Neural progenitor cell (in vitro differentiated cells): Measurements from ENCODE around the gene FAM43A. TPM values are rescaled to one million over a fixed set of nuclear protein-coding genes. Genes with fewer than 3 reads are reported as not detected.

Source experiments
- DNase-seq: peaks from one replicate; pipeline ENCODE4 v3.0.0-alpha.2; 2016; ENCODE audit warnings: low spot score
- H2AFZ ChIP-seq: fragments of 200-600 bp; sonication (generic); replicated peaks from 2 replicates; pipeline ENCODE4 v1.6.1; 2016; ENCODE audit warnings: antibody characterized with exemption
- H3F3A ChIP-seq: fragments of 200-600 bp; sonication (generic); 2 replicates; pipeline ENCODE4 v1.6.1; 2016; ENCODE audit warnings: antibody characterized with exemption, low read depth
- H3K27ac ChIP-seq: fragments of 200-600 bp; sonication (generic); 2 replicates; pipeline ENCODE4 v1.5.1; 2016; ENCODE audit warnings: mild to moderate bottlenecking
- H3K27me3 ChIP-seq: fragments of 200-600 bp; sonication (generic); 2 replicates; pipeline ENCODE4 v1.6.1; 2016; ENCODE audit warnings: mild to moderate bottlenecking, moderate library complexity
- H3K36me3 ChIP-seq: fragments of 200-600 bp; sonication (generic); 2 replicates; pipeline ENCODE4 v1.5.1; 2016
- H3K4me1 ChIP-seq: fragments of 200-600 bp; sonication (generic); 2 replicates; pipeline ENCODE4 v1.6.1; 2016; ENCODE audit warnings: mixed run types
- H3K4me2 ChIP-seq: fragments of 200-600 bp; sonication (generic); 2 replicates; pipeline ENCODE4 v1.6.1; 2016
- H3K4me3 ChIP-seq: fragments of 200-600 bp; sonication (generic); 2 replicates; pipeline ENCODE4 v1.5.1; 2016
- H3K79me2 ChIP-seq: fragments of 200-600 bp; sonication (generic); 2 replicates; pipeline ENCODE4 v1.6.1; 2016; ENCODE audit warnings: low read depth
- H3K9ac ChIP-seq: fragments of 200-600 bp; sonication (generic); 2 replicates; pipeline ENCODE4 v1.6.1; 2016
- H3K9me3 ChIP-seq: fragments of 200-600 bp; sonication (generic); 2 replicates; pipeline ENCODE4 v1.5.1; 2016; ENCODE audit warnings: low read depth
- H4K20me1 ChIP-seq: fragments of 200-600 bp; sonication (generic); 2 replicates; pipeline ENCODE4 v1.6.1; 2016; ENCODE audit warnings: low read depth
- H3K27ac Mint-ChIP-seq: 3 replicates; pipeline ENCODE4 v1.8.0; 2021; ENCODE audit warnings: mixed read lengths
- H3K27me3 Mint-ChIP-seq: 2 replicates; pipeline ENCODE4 v1.8.0; 2022; ENCODE audit warnings: low read depth, mild to moderate bottlenecking, inconsistent platforms, moderate library complexity, mixed read lengths; ENCODE audit not compliant: insufficient read depth
- H3K36me3 Mint-ChIP-seq: 3 replicates; pipeline ENCODE4 v1.8.0; 2021; ENCODE audit warnings: mixed read lengths
- H3K4me1 Mint-ChIP-seq: 3 replicates; pipeline ENCODE4 v1.8.0; 2021; ENCODE audit warnings: mixed read lengths
- H3K4me3 Mint-ChIP-seq: 3 replicates; pipeline ENCODE4 v1.8.0; 2021; ENCODE audit warnings: mild to moderate bottlenecking, moderate library complexity, mixed read lengths
- H3K9me3 Mint-ChIP-seq: 3 replicates; pipeline ENCODE4 v1.8.0; 2020; ENCODE audit warnings: mixed read lengths
- CTCF ChIP-seq: fragments of 200-600 bp; sonication (generic); IDR thresholded peaks from 2 replicates; pipeline ENCODE4 v1.5.1; 2017; ENCODE audit warnings: antibody characterized with exemption, mild to moderate bottlenecking
- EZH2 ChIP-seq: fragments of 200-600 bp; sonication (generic); IDR thresholded peaks from 2 replicates; pipeline ENCODE4 v1.6.1; 2017; ENCODE audit warnings: antibody characterized with exemption, mild to moderate bottlenecking, moderate library complexity
- EZH2phosphoT487 ChIP-seq: fragments of 200-600 bp; sonication (generic); IDR thresholded peaks from 2 replicates; pipeline ENCODE4 v1.6.1; 2017; ENCODE audit warnings: antibody characterized with exemption
- total RNA-seq: library from RNA; depleted of rRNA; stranded (reverse); fragments of >200 nt; gene quantifications from 2 replicates; pipeline ENCODE4 v1.2.3, GENCODE V29; 2015; ENCODE audit warnings: low replicate concordance

The FAM43A gene
- total RNA-seq, 1 donor from 2014 or later: 0.80 TPM

GRCh38 chr3:194688200-194688740 lies 2.6 kb downstream of the FAM43A start:
- TF ChIP-seq EZH2phosphoT487: no peak
- no peak for TF ChIP-seq EZH2
- TF ChIP-seq CTCF: no peak
- no peak overlapping the region for H3K27ac Mint-ChIP-seq
- no peak overlapping the region for H3K27ac ChIP-seq
- H3K4me1 ChIP-seq: peaks cover 5% of the 10 kb centered on the region
- H3K9me3 Mint-ChIP-seq: peaks cover 4% of the 10 kb centered on the region
- no peaks in the 10 kb centered on the region for H3K36me3 ChIP-seq
- H3K9ac ChIP-seq: no peak overlapping the region
- no peaks in the 10 kb centered on the region for H3K9me3 ChIP-seq
- no peaks in the 10 kb centered on the region for H3K36me3 Mint-ChIP-seq
- peak overlapping the region; percentile 60 for H3K4me3 ChIP-seq
- peaks cover 19% of the 10 kb centered on the region for H3F3A ChIP-seq
- peak; percentile 49 for DNase-seq
- peak overlapping the region; percentile 25 for H3K4me3 Mint-ChIP-seq
- peaks cover 39% of the 10 kb centered on the region for H3K27me3 ChIP-seq
- no peaks in the 10 kb centered on the region for H3K79me2 ChIP-seq
- H3K27me3 Mint-ChIP-seq: peaks cover 24% of the 10 kb centered on the region
- H2AFZ ChIP-seq: peak overlapping the region; percentile 82
- peak overlapping the region; percentile 83 for H3K4me2 ChIP-seq
- H3K4me1 Mint-ChIP-seq: peaks cover 51% of the 10 kb centered on the region
- no peaks in the 10 kb centered on the region for H4K20me1 ChIP-seq

GRCh38 chr3:194688946-194689345 lies 3.3 kb downstream of the FAM43A start:
- H3K36me3 Mint-ChIP-seq: no peaks in the 10 kb centered on the region
- H3F3A ChIP-seq: peaks cover 19% of the 10 kb centered on the region
- H3K27me3 Mint-ChIP-seq: peaks cover 24% of the 10 kb centered on the region
- peaks cover 47% of the 10 kb centered on the region for H3K4me1 Mint-ChIP-seq
- H3K4me1 ChIP-seq: peaks cover 5% of the 10 kb centered on the region
- H4K20me1 ChIP-seq: no peaks in the 10 kb centered on the region
- no peaks in the 10 kb centered on the region for H3K79me2 ChIP-seq
- no peak overlapping the region for H3K27ac ChIP-seq
- H3K9me3 ChIP-seq: no peaks in the 10 kb centered on the region
- H3K9ac ChIP-seq: no peak overlapping the region
- H3K27ac Mint-ChIP-seq: no peak overlapping the region
- no peak overlapping the region for H2AFZ ChIP-seq
- no peak overlapping the region for H3K4me3 Mint-ChIP-seq
- TF ChIP-seq EZH2phosphoT487: no peak
- no peak for TF ChIP-seq EZH2
- no peak for TF ChIP-seq CTCF
- no peak overlapping the region for H3K4me3 ChIP-seq
- peaks cover 4% of the 10 kb centered on the region for H3K9me3 Mint-ChIP-seq
- no peak overlapping the region for H3K4me2 ChIP-seq
- H3K36me3 ChIP-seq: no peaks in the 10 kb centered on the region
- H3K27me3 ChIP-seq: peaks cover 39% of the 10 kb centered on the region
- no peak for DNase-seq

GRCh38 chr3:194689493-194689944 lies 3.8 kb downstream of the FAM43A start:
- H3K9ac ChIP-seq: no peak overlapping the region
- H2AFZ ChIP-seq: no peak overlapping the region
- H3K4me3 Mint-ChIP-seq: no peak overlapping the region
- no peaks in the 10 kb centered on the region for H3K36me3 Mint-ChIP-seq
- no peaks in the 10 kb centered on the region for H4K20me1 ChIP-seq
- peaks cover 34% of the 10 kb centered on the region for H3K27me3 ChIP-seq
- peaks cover 5% of the 10 kb centered on the region for H3K4me1 ChIP-seq
- H3K36me3 ChIP-seq: no peaks in the 10 kb centered on the region
- no peak overlapping the region for H3K27ac ChIP-seq
- no peak overlapping the region for H3K4me2 ChIP-seq
- H3K9me3 ChIP-seq: no peaks in the 10 kb centered on the region
- H3K9me3 Mint-ChIP-seq: peaks cover 7% of the 10 kb centered on the region
- H3F3A ChIP-seq: peaks cover 19% of the 10 kb centered on the region
- H3K79me2 ChIP-seq: no peaks in the 10 kb centered on the region
- TF ChIP-seq EZH2phosphoT487 (no peak), CTCF (no peak), EZH2 (no peak)
- H3K27ac Mint-ChIP-seq: no peak overlapping the region
- peaks cover 21% of the 10 kb centered on the region for H3K27me3 Mint-ChIP-seq
- DNase-seq: no peak
- no peak overlapping the region for H3K4me3 ChIP-seq
- H3K4me1 Mint-ChIP-seq: peaks cover 47% of the 10 kb centered on the region
